Activated naive CD4-positive, alpha-beta T cell treated with anti-CD3 and anti-CD28 coated beads, Interleukin-2, amount 10 ng/mL, durations not matched to agents 7 days and 5 days (primary cell): ENCODE data around the gene AKNAD1.

Experiments
- CTCF ChIA-PET: fragments of 350-600 bp; sonication (Branson Sonifier 250); formaldehyde crosslinking; loops from one replicate; lab custom pipeline; 2021; ENCODE audit warnings: antibody characterized with exemption; lab: Charles Lee
- DNase-seq: peaks from one replicate; pipeline ENCODE4 v3.0.0-alpha.2; 2020
- H3K27ac Mint-ChIP-seq: one replicate; pipeline ENCODE4 v1.8.0; 2021; ENCODE audit warnings: mild to moderate bottlenecking, moderate library complexity, mixed read lengths
- H3K27me3 Mint-ChIP-seq: one replicate; pipeline ENCODE4 v1.8.0; 2021; ENCODE audit warnings: mild to moderate bottlenecking, mixed read lengths
- H3K36me3 Mint-ChIP-seq: one replicate; pipeline ENCODE4 v1.8.0; 2021; ENCODE audit warnings: mixed read lengths
- H3K4me1 Mint-ChIP-seq: one replicate; pipeline ENCODE4 v1.8.0; 2021; ENCODE audit warnings: mixed read lengths
- H3K4me3 Mint-ChIP-seq: one replicate; pipeline ENCODE4 v1.8.0; 2021; ENCODE audit warnings: mild to moderate bottlenecking, moderate library complexity, mixed read lengths
- H3K9me3 Mint-ChIP-seq: one replicate; pipeline ENCODE4 v1.8.0; 2021; ENCODE audit warnings: mixed read lengths

The AKNAD1 gene

DNA sequence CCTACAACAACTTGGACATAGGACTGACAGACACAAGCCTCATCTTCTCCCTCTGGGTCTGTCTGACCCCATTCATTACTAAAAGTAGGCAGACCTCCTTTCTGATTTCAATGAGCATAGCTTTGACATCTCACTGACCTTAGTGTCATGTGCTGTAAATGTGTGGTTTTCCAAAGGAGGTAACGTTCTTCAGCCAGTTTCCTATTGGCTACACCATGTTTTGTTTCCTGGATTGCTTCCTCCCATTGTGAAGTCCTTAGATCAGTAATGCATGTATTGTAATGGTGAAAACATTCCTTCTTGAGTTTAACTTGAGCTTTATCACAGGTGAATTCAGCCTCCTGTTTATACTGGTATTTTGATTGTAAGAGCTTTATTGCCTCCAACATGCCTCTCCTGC, 89.8 kb downstream of the AKNAD1 start:
- no peak for DNase-seq
- no peaks in the 10 kb centered on the region for H3K9me3 Mint-ChIP-seq
- H3K4me1 Mint-ChIP-seq: no peaks in the 10 kb centered on the region
- no peaks in the 10 kb centered on the region for H3K27me3 Mint-ChIP-seq
- H3K27ac Mint-ChIP-seq: peak overlapping the region; percentile 53
- CTCF ChIA-PET: interaction anchor here (1.1 kb wide), 1 partner anchor 9 kb away, joined by 3 read pairs; no protein-coding TSS in a partner anchor
- H3K36me3 Mint-ChIP-seq: peaks cover 27% of the 10 kb centered on the region
- H3K4me3 Mint-ChIP-seq: no peak overlapping the region
